ENCODE data around the gene GNAT2.

The GNAT2 gene

GRCh38 chr1:109566982-109567381 lies 52.4 kb downstream of the GNAT2 start:
- DNase-seq (ENCODE audit: low read depth in 3 of 3, low spot score in 1 of 3): no peak

GRCh38 chr1:109565241-109565640 lies 54.2 kb downstream of the GNAT2 start:
- no peak for DNase-seq (ENCODE audit: low read depth in 3 of 3, low spot score in 1 of 3)

GRCh38 chr1:109564194-109564878 lies 55.1 kb downstream of the GNAT2 start:
- DNase-seq (ENCODE audit: low read depth in 3 of 3, low spot score in 1 of 3): no peak

GRCh38 chr1:109559995-109560394 lies 59.4 kb downstream of the GNAT2 start:
- DNase-seq (ENCODE audit: low read depth in 3 of 3, low spot score in 1 of 3): no peak

- no peak for DNase-seq (ENCODE audit: low read depth in 3 of 3, low spot score in 1 of 3)
Observed at GRCh38 chr1:109557520-109557919, 61.9 kb downstream of the GNAT2 start.

- no peak for DNase-seq (ENCODE audit: low read depth in 3 of 3, low spot score in 1 of 3)
Observed at GRCh38 chr1:109556563-109556962, 62.9 kb downstream of the GNAT2 start.

Measured in stimulated activated CD4-positive, alpha-beta T cell treated with anti-CD3 and anti-CD28 coated beads, TNF-alpha, amount 100 ng/mL, for 1 hour (primary cell).